Stomach smooth muscle (tissue), 2 donors: Measurements from ENCODE around the gene DCX.

Experiments
- H3K27ac ChIP-seq: one replicate; pipeline ENCODE4 v1.7.0; 2013; ENCODE audit warnings: mild to moderate bottlenecking, low read length, inconsistent platforms
- H3K27me3 ChIP-seq, 2 donors: one replicate each; pipeline ENCODE4 v1.7.0; 2013; ENCODE audit warnings: low read length in 2 of 2; ENCODE audit not compliant: insufficient read depth in 2 of 2, control insufficient read depth in 1 of 2
- H3K36me3 ChIP-seq, 2 donors: one replicate each; pipeline ENCODE4 v1.7.0; 2013; ENCODE audit warnings: low read length in 2 of 2; ENCODE audit not compliant: control insufficient read depth in 2 of 2, insufficient read depth in 2 of 2
- H3K4me1 ChIP-seq: one replicate; pipeline ENCODE4 v1.7.0; 2013; ENCODE audit warnings: low read length; ENCODE audit not compliant: control insufficient read depth, insufficient read depth
- H3K4me3 ChIP-seq, 2 donors: one replicate each; pipeline ENCODE4 v1.7.0; 2013; ENCODE audit warnings: low read length in 2 of 2
- H3K9ac ChIP-seq, 2 donors: one replicate each; pipeline ENCODE4 v1.7.0; 2013; ENCODE audit warnings: low read length in 2 of 2, mild to moderate bottlenecking in 1 of 2
- H3K9me3 ChIP-seq, 2 donors: one replicate each; pipeline ENCODE4 v1.7.0; 2013; ENCODE audit warnings: low read length in 2 of 2; ENCODE audit not compliant: control insufficient read depth in 2 of 2
- donor health status: healthy.
- donor health status: Pancreatic carcinoma.

Gene DCX

DNA sequence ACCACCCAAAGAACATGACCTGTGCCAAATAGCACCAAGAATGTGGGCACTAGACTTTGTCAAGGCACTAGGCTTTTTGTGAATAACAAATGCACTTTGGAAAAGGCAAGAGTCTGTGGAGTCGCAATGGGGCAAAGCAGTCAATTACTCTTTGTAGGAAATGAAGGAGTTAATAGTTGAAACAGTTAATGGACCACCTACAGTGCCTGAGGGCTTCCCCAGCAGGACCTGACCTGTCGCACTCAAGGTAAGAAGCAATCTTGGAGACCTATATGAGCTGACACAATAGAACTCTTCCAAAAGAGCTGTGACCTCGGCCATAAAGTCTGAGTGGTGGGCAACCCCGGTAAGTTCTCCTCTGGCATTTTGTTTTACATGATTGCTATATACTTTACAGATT is 92.5 kb downstream of the DCX start:
- Histone ChIP-seq H3K9ac (no peak overlapping the region), H3K9me3 (no peaks in the 10 kb centered on the region), H3K27me3 (peaks cover 0 to 14% of the 10 kb centered on the region in 2 donors), H3K27ac (no peak overlapping the region), H3K4me3 (no peak overlapping the region), H3K36me3 (no peaks in the 10 kb centered on the region), H3K4me1 (no peaks in the 10 kb centered on the region)

DNA sequence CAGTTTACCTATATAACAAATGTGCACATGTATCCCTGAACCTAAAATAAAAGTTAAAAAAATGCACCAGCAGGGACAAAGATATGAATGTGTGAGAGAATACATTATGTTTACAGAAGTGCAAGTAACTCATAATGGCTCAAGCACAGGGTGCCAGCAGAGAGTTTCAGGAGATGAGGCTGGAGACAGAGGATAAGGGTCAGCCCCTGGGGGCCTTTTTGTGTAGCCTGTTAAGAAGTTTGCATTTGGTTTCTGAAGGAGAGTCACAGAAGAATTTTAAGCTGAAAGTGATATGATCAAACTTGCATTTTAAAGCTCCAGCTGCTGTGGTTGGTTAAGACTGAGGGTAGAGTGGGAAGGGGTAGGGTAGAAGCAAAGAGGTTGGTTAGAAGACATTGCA is 93.1 kb downstream of the DCX start:
- H3K4me3 ChIP-seq = no peak overlapping the region
- no peaks in the 10 kb centered on the region for H3K4me1 ChIP-seq
- H3K9me3 ChIP-seq = no peaks in the 10 kb centered on the region
- no peaks in the 10 kb centered on the region for H3K36me3 ChIP-seq
- H3K27me3 ChIP-seq = peaks cover 0 to 14% of the 10 kb centered on the region in 2 donors
- no peak overlapping the region for H3K9ac ChIP-seq
- no peak overlapping the region for H3K27ac ChIP-seq

GRCh38 chrX:111309083-111309482 is 102.9 kb downstream of the DCX start:
- Histone ChIP-seq H3K27ac (no peak overlapping the region), H3K9ac (no peak overlapping the region), H3K4me3 (no peak overlapping the region), H3K9me3 (no peaks in the 10 kb centered on the region), H3K4me1 (no peaks in the 10 kb centered on the region), H3K36me3 (no peaks in the 10 kb centered on the region), H3K27me3 (peaks cover 0 to 4% of the 10 kb centered on the region in 2 donors)

GRCh38 chrX:111308039-111308438 is 104.0 kb downstream of the DCX start:
- Histone ChIP-seq H3K4me3 (no peak overlapping the region), H3K27me3 (peaks cover 0 to 4% of the 10 kb centered on the region in 2 donors), H3K36me3 (no peaks in the 10 kb centered on the region), H3K4me1 (no peaks in the 10 kb centered on the region), H3K9me3 (no peaks in the 10 kb centered on the region), H3K27ac (no peak overlapping the region), H3K9ac (no peak overlapping the region)

- Histone ChIP-seq H3K4me3 (no peak overlapping the region), H3K9me3 (no peaks in the 10 kb centered on the region), H3K27ac (no peak overlapping the region), H3K36me3 (no peaks in the 10 kb centered on the region), H3K9ac (no peak overlapping the region), H3K27me3 (peaks cover 0 to 11% of the 10 kb centered on the region in 2 donors), H3K4me1 (no peaks in the 10 kb centered on the region)
Measured at GRCh38 chrX:111302284-111302683, 109.7 kb downstream of the DCX start.

GRCh38 chrX:111288841-111289240 is 123.2 kb downstream of the DCX start:
- H3K27me3 ChIP-seq = peaks cover 0 to 6% of the 10 kb centered on the region in 2 donors
- no peak overlapping the region for H3K9ac ChIP-seq
- H3K4me3 ChIP-seq = no peak overlapping the region
- no peaks in the 10 kb centered on the region for H3K4me1 ChIP-seq
- H3K27ac ChIP-seq = no peak overlapping the region
- H3K9me3 ChIP-seq = no peaks in the 10 kb centered on the region
- no peaks in the 10 kb centered on the region for H3K36me3 ChIP-seq

DNA sequence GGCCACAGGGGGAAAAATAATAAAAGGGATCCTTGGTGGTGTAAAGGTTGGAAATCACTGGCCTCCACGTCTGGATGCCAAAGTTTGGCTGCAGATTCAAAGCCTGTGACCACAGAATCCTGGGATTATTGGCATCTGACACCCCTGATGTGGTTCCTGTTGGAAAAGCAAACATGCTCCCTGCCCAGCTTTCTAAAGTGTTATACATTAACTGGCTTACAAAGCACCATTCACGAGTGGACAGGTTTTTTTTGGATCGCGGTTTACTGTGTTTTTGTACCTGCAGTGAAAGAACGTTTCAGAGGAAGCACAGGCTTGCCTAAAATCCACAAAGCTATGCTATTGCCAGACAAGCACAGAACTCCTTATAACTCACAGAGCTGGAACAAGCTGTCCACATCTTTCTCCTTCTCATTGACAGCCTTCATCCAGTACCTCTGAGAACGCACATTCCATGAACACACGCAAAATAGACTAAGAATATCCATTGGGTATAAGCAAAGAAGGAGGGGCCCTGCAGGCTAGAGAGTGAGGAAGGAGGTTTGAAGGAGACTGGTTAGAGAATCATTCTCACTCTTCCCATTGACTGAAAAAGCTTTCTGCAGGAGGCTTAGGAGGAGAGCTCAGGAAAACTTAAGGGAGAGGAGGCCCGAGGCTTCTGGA is 127.2 kb downstream of the DCX start:
- Histone ChIP-seq H3K36me3 (no peaks in the 10 kb centered on the region), H3K9ac (no peak overlapping the region), H3K4me3 (no peak overlapping the region), H3K27ac (no peak overlapping the region), H3K4me1 (no peaks in the 10 kb centered on the region), H3K27me3 (peaks cover 0 to 5% of the 10 kb centered on the region in 2 donors), H3K9me3 (no peaks in the 10 kb centered on the region)

DNA sequence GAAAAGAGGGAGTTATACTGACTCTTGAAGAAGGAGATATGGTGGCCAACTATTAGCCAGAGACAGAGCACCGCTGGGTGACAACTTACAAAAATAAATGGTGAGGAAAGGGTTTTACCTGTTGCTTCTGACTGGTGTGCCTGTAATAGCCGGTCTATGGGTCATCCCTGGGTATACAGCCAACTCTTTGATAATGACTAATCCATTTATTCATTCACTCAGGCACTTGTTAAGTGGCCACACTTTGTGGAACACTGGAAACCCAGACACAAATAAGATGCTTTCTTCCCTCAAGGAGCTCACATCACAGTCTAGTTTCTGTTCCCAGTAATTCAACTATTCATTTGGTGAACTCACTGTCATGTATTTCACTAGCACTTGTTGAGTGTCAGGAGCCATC is 128.5 kb downstream of the DCX start:
- Histone ChIP-seq H3K9ac (no peak overlapping the region), H3K27ac (no peak overlapping the region), H3K27me3 (peaks cover 0 to 11% of the 10 kb centered on the region in 2 donors), H3K4me3 (no peak overlapping the region), H3K4me1 (no peaks in the 10 kb centered on the region), H3K9me3 (no peaks in the 10 kb centered on the region), H3K36me3 (no peaks in the 10 kb centered on the region)

DNA sequence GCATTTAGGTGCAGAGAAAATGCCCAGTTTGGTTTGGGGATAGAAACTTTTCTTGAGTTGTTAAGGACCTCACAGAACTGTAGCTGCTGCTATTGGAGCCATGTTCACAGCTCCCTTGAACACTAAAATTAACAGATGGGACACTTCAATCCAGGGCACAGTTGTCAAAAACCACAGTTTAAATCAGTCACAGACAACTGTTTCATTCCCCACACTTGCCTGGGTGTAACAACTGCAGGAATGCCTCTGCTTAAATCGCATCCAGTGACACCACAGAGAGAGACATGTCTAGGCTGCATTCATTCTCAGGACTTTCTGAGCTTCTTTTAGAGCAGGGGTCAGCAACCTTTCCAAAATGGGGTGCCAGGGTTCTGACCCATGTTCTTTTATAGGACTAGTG is 129.0 kb downstream of the DCX start:
- no peaks in the 10 kb centered on the region for H3K9me3 ChIP-seq
- H3K4me1 ChIP-seq = no peaks in the 10 kb centered on the region
- H3K36me3 ChIP-seq = no peaks in the 10 kb centered on the region
- H3K27ac ChIP-seq = no peak overlapping the region
- H3K27me3 ChIP-seq = peaks cover 0 to 11% of the 10 kb centered on the region in 2 donors
- H3K9ac ChIP-seq = no peak overlapping the region
- no peak overlapping the region for H3K4me3 ChIP-seq

DNA sequence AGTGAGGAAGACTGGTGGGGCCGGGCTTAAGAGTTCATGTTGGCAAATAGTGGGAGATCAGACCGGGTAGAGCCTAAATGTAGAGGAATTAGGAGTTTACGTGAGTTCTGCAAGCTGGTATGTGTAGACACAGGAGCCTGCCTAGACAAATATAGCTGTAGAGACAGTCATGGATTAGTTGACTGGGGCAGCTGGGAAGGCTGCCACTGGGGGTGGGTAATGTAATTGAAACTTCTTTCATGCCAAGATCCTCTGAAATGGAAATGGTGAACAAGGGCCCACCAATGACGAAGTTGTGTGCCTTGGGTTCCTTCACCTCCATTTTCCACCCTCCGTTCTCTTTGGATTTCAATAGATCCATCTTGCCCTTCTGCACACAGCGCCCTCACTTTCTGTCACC is 129.9 kb downstream of the DCX start:
- Histone ChIP-seq H3K9me3 (no peaks in the 10 kb centered on the region), H3K27ac (no peak overlapping the region)

DNA sequence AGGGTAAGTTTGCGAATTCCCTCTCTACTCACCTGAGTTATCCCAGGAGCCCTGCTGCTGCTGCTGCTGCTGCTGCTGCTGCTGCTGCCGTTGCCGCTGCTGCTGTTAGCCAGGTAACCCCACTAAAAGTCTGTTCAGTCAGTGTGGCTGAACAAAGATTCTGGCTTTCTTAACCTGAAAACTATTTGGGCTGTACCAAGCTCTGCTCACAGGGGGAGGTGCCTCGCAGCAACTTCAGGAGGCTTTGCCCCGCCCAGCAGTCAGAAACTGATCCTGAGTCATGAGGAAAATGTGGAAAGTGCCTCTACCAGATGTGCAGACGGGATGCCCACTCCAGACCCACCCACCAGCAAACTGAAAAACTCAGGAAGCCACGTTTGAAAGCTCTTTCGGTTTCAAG is 141.7 kb downstream of the DCX start, which contains the start of gene CAPN6:
TSS of gene CAPN6 (minus strand) at position 145 of the 400 bp plus-strand sequence. CDS start 6,547 bp downstream, outside the sequence.
- no peaks in the 10 kb centered on the region for H3K9me3 ChIP-seq
- no peak within 1 kb of the TSS for H3K27ac ChIP-seq
- H3K36me3 ChIP-seq = no peaks in the 10 kb centered on the region
- no peak within 1 kb of the TSS for H3K9ac ChIP-seq
- peaks cover 0 to 28% of the 10 kb centered on the region in 2 donors for H3K27me3 ChIP-seq
- H3K4me1 ChIP-seq = no peaks in the 10 kb centered on the region
- H3K4me3 ChIP-seq = peak within 1 kb of the TSS in 1 of 2 donors; percentile 35

More for the DNA sequence above, 129.9 kb downstream of the DCX start:
- Histone ChIP-seq H3K27me3 (peaks cover 0 to 11% of the 10 kb centered on the region in 2 donors), H3K4me1 (no peaks in the 10 kb centered on the region), H3K36me3 (no peaks in the 10 kb centered on the region), H3K4me3 (no peak overlapping the region), H3K9ac (no peak overlapping the region)
